ENCODE measurements around the gene IKZF2.

The IKZF2 gene

GRCh38 chr2:213019368-213019767 is 132.0 kb downstream of the IKZF2 start:
- Histone ChIP-seq H3K4me3 (ENCODE audit: low read length, poor library complexity, severe bottlenecking) (no peak overlapping the region), H3K9me2 (replicated peaks; ENCODE audit: low read depth, low read length) (no peaks in the 10 kb centered on the region), H3K9me3 (ENCODE audit: insufficient read depth, low read depth, low read length) (no peaks in the 10 kb centered on the region), H4K20me1 (ENCODE audit: insufficient read depth, low read length, poor library complexity, severe bottlenecking) (peaks cover 40% of the 10 kb centered on the region), H3K36me3 (ENCODE audit: insufficient read depth, low read length) (peaks cover 97% of the 10 kb centered on the region), H3K4me2 (ENCODE audit: low read depth, low read length, poor library complexity, severe bottlenecking) (no peak overlapping the region), H2AFZ (ENCODE audit: low read length) (no peak overlapping the region), H3K27me3 (ENCODE audit: insufficient read depth, low read length, poor library complexity, severe bottlenecking) (no peaks in the 10 kb centered on the region), H3K9ac (ENCODE audit: low read depth, low read length, poor library complexity, severe bottlenecking) (no peak overlapping the region), H3K4me1 (ENCODE audit: insufficient read depth, low read length, poor library complexity, severe bottlenecking) (no peaks in the 10 kb centered on the region), H3K79me2 (ENCODE audit: insufficient read depth, low read length) (peaks cover 56% of the 10 kb centered on the region), H3F3A (ENCODE audit: low read depth) (peaks cover 9% of the 10 kb centered on the region)
- TF ChIP-seq EZH2phosphoT487 (IDR thresholded peaks at IDR 0.05; ENCODE audit: borderline replicate concordance) = no peak
- no peak for TF ChIP-seq CTCF (conservative IDR thresholded peaks at IDR 0.05; ENCODE audit: low read length)

GRCh38 chr2:213018340-213018901 is 133.0 kb downstream of the IKZF2 start:
- H3K4me1 ChIP-seq (ENCODE audit: insufficient read depth, low read length, poor library complexity, severe bottlenecking) = no peaks in the 10 kb centered on the region
- peaks cover 52% of the 10 kb centered on the region for H3K79me2 ChIP-seq (ENCODE audit: insufficient read depth, low read length)
- no peak overlapping the region for H3K9ac ChIP-seq (ENCODE audit: low read depth, low read length, poor library complexity, severe bottlenecking)
- H3K9me2 ChIP-seq (replicated peaks; ENCODE audit: low read depth, low read length) = no peaks in the 10 kb centered on the region
- TF ChIP-seq CTCF (conservative IDR thresholded peaks at IDR 0.05; ENCODE audit: low read length) (no peak), EZH2phosphoT487 (IDR thresholded peaks at IDR 0.05; ENCODE audit: borderline replicate concordance) (no peak)
- H3F3A ChIP-seq (ENCODE audit: low read depth) = peaks cover 12% of the 10 kb centered on the region
- no peaks in the 10 kb centered on the region for H3K27me3 ChIP-seq (ENCODE audit: insufficient read depth, low read length, poor library complexity, severe bottlenecking)
- no peaks in the 10 kb centered on the region for H3K9me3 ChIP-seq (ENCODE audit: insufficient read depth, low read depth, low read length)
- no peak overlapping the region for H3K4me2 ChIP-seq (ENCODE audit: low read depth, low read length, poor library complexity, severe bottlenecking)
- H3K36me3 ChIP-seq (ENCODE audit: insufficient read depth, low read length) = peaks cover 97% of the 10 kb centered on the region
- no peak overlapping the region for H2AFZ ChIP-seq (ENCODE audit: low read length)
- H4K20me1 ChIP-seq (ENCODE audit: insufficient read depth, low read length, poor library complexity, severe bottlenecking) = peaks cover 34% of the 10 kb centered on the region
- no peak overlapping the region for H3K4me3 ChIP-seq (ENCODE audit: low read length, poor library complexity, severe bottlenecking)

DNA sequence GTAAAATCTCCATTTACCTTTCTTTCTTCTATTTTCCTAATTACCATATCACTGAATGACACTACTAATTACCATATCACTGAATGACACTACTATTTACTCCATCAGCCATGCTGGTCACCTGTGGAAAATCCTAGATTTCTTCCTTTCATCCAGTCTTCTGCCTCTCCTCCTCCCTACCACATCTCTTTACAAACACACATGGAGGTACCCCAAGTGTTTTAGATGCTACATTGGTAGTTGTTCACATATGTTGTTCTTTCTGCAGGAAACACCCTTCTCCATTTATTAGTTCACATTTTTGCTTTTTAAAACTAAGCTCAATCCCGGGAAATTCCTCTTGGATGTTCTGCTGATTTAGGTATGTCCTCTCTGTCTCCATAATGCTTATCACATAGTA is 134.0 kb downstream of the IKZF2 start:
- peaks cover 96% of the 10 kb centered on the region for H3K36me3 ChIP-seq (ENCODE audit: insufficient read depth, low read length)
- H4K20me1 ChIP-seq (ENCODE audit: insufficient read depth, low read length, poor library complexity, severe bottlenecking) = peaks cover 34% of the 10 kb centered on the region
- peaks cover 47% of the 10 kb centered on the region for H3K79me2 ChIP-seq (ENCODE audit: insufficient read depth, low read length)
- H3K4me1 ChIP-seq (ENCODE audit: insufficient read depth, low read length, poor library complexity, severe bottlenecking) = no peaks in the 10 kb centered on the region
- no peak overlapping the region for H2AFZ ChIP-seq (ENCODE audit: low read length)
- no peak for TF ChIP-seq CTCF (conservative IDR thresholded peaks at IDR 0.05; ENCODE audit: low read length)
- TF ChIP-seq EZH2phosphoT487 (IDR thresholded peaks at IDR 0.05; ENCODE audit: borderline replicate concordance) = no peak
- no peak overlapping the region for H3K4me2 ChIP-seq (ENCODE audit: low read depth, low read length, poor library complexity, severe bottlenecking)
- no peaks in the 10 kb centered on the region for H3K9me3 ChIP-seq (ENCODE audit: insufficient read depth, low read depth, low read length)
- H3K9me2 ChIP-seq (replicated peaks; ENCODE audit: low read depth, low read length) = no peaks in the 10 kb centered on the region
- no peak overlapping the region for H3K9ac ChIP-seq (ENCODE audit: low read depth, low read length, poor library complexity, severe bottlenecking)
- H3K27me3 ChIP-seq (ENCODE audit: insufficient read depth, low read length, poor library complexity, severe bottlenecking) = no peaks in the 10 kb centered on the region
- H3F3A ChIP-seq (ENCODE audit: low read depth) = peaks cover 8% of the 10 kb centered on the region
- no peak overlapping the region for H3K4me3 ChIP-seq (ENCODE audit: low read length, poor library complexity, severe bottlenecking)
